Measurements from ENCODE around the gene CDK7. TPM values are rescaled to one million over a fixed set of nuclear protein-coding genes. Genes with fewer than 3 reads are reported as not detected.
"Not testable (repeated sequence)": the region's sequence is repeated elsewhere in the genome, so short reads cannot be mapped to it uniquely, and the experiment has no call there.

Gene CDK7
- total RNA-seq, 1 donor from 2014 or later, result 29.6 TPM

- no peak for DNase-seq
- intact Hi-C loops (cut with DNase I), result no loop called here
Observed at GRCh38 chr5:69225860-69226259, 8.8 kb upstream of the CDK7 start.

GRCh38 chr5:69230181-69230580 lies 4.5 kb upstream of the CDK7 start:
- Histone ChIP-seq H3K4me3 (no peak overlapping the region), H3K36me3 (peaks cover 56% of the 10 kb centered on the region), H3K4me1 (peaks cover 6% of the 10 kb centered on the region), H3K27ac (no peak overlapping the region), H3K27me3 (ENCODE audit: low read depth) (no peaks in the 10 kb centered on the region), H3K9me3 (no peaks in the 10 kb centered on the region)
- peak in 1 of 2 donors; percentile 45 for ATAC-seq
- intact Hi-C loops (cut with DNase I), result no loop called here
- no peak for TF ChIP-seq CTCF (IDR thresholded peaks at IDR 0.05)
- DNase-seq, result no peak

More at GRCh38 chr5:69225860-69226259, 8.8 kb upstream of the CDK7 start:
- H3K4me1 ChIP-seq, result no peaks in the 10 kb centered on the region
- no peak overlapping the region for H3K27ac ChIP-seq
- H3K4me3 ChIP-seq, result no peak overlapping the region
- no peaks in the 10 kb centered on the region for H3K27me3 ChIP-seq (ENCODE audit: low read depth)
- no peaks in the 10 kb centered on the region for H3K9me3 ChIP-seq
- no peak for TF ChIP-seq CTCF (IDR thresholded peaks at IDR 0.05)
- ATAC-seq, result no peak
- H3K36me3 ChIP-seq, result peaks cover 61% of the 10 kb centered on the region

- Histone ChIP-seq H3K27me3 (ENCODE audit: low read depth) (no peaks in the 10 kb centered on the region), H3K4me1 (peaks cover 14% of the 10 kb centered on the region), H3K4me3 (no peak overlapping the region), H3K9me3 (no peaks in the 10 kb centered on the region), H3K36me3 (peaks cover 48% of the 10 kb centered on the region), H3K27ac (no peak overlapping the region)
- no peak for TF ChIP-seq CTCF (IDR thresholded peaks at IDR 0.05)
- intact Hi-C loops (cut with DNase I), result no loop called here
- ATAC-seq (no peak), DNase-seq (no peak)
Observed at GRCh38 chr5:69231281-69231680, 3.4 kb upstream of the CDK7 start.

- H3K36me3 ChIP-seq, result peaks cover 42% of the 10 kb centered on the region
- DNase-seq, result no peak
- no peak for ATAC-seq
- H3K27ac ChIP-seq, result no peak overlapping the region
- no peak overlapping the region for H3K4me3 ChIP-seq
- H3K9me3 ChIP-seq, result no peaks in the 10 kb centered on the region
- no peaks in the 10 kb centered on the region for H3K27me3 ChIP-seq (ENCODE audit: low read depth)
- intact Hi-C loops (cut with DNase I), result no loop called here
- H3K4me1 ChIP-seq, result peaks cover 20% of the 10 kb centered on the region
- no peak for TF ChIP-seq CTCF (IDR thresholded peaks at IDR 0.05)
Observed at GRCh38 chr5:69231851-69232250, 2.8 kb upstream of the CDK7 start.

GRCh38 chr5:69236733-69237132 lies 2.0 kb downstream of the CDK7 start:
- intact Hi-C loops (cut with DNase I); H3K9me3 ChIP-seq; H3K27ac ChIP-seq; ATAC-seq; H3K4me3 ChIP-seq; DNase-seq; H3K27me3 ChIP-seq (ENCODE audit: low read depth): not testable (repeated sequence)
- Histone ChIP-seq H3K4me1 (peaks cover 38% of the 10 kb centered on the region), H3K36me3 (peaks cover 36% of the 10 kb centered on the region)

GRCh38 chr5:69237877-69238276 lies 3.2 kb downstream of the CDK7 start:
- no peaks in the 10 kb centered on the region for H3K27me3 ChIP-seq (ENCODE audit: low read depth)
- ATAC-seq (no peak), DNase-seq (no peak)
- no peaks in the 10 kb centered on the region for H3K9me3 ChIP-seq
- peaks cover 33% of the 10 kb centered on the region for H3K36me3 ChIP-seq
- no peak overlapping the region for H3K4me3 ChIP-seq
- intact Hi-C loops (cut with DNase I), result no loop called here
- H3K27ac ChIP-seq, result no peak overlapping the region
- TF ChIP-seq CTCF (IDR thresholded peaks at IDR 0.05), result no peak
- H3K4me1 ChIP-seq, result peaks cover 38% of the 10 kb centered on the region

All from lower lobe of right lung (tissue), 2 donors.